Left cardiac atrium (tissue), 4 donors: ENCODE results near the gene MLEC. TPM values are rescaled to one million over a fixed set of nuclear protein-coding genes. Genes with fewer than 3 reads are reported as not detected.
A peak's percentile ranks its signal among the peaks of the same experiment; 100 is the strongest.

Experiments used
- ATAC-seq, 2 donors: fragments of 200-7000 bp; cut with Tn5 transposase; one replicate each; pipeline ENCODE4 v1.9.1; 2020; ENCODE audit warnings: mild to moderate bottlenecking in 2 of 2, moderate library complexity in 2 of 2
- DNase-seq: peaks from one replicate; pipeline ENCODE4 v3.0.0-alpha.2; 2020
- intact Hi-C, 2 donors: fragments of 100-400 bp; cut with DNase I; formaldehyde crosslinking; loops; one replicate each; pipeline versions ENCODE4 v1.14.1 to v1.15.1; 2022 to 2023
- long read RNA-seq: library from polyadenylated mRNA; unstranded; transcript quantifications from one replicate; pipeline ENCODE4 v2.0.0, GENCODE V29; 2021
- total RNA-seq, 2 donors: library from RNA; stranded (reverse); fragmentation: NEBNext Ultra II Directional; extraction: Animal tissue kit (Norgen Biotek cat#: 25700); gene quantifications; one replicate each; pipeline ENCODE4 v1.2.1, GENCODE V29; 2021
- donor health status: DM: no; HTN: yes; CAD: no.
- donor health status: DM: no; HTN: yes; CAD: no; lungs with severe emphysema.
- donor health status: DM: yes; HTN: yes; CAD: no.
- donor health status: Dilated cardiomyopathy.

MLEC gene
- total RNA-seq: 100 to 1,000 TPM; 166 to 173 TPM
- long read RNA-seq, partial matches to known transcripts: 0 of 94 reads
- long read RNA-seq, other reads (novel, unspliced or antisense): 94 of 94 reads

GRCh38 chr12:120686690-120687577 lies at the start of gene MLEC:
Gene MLEC, plus strand, starts transcription at chr12:120687149. Its CDS starts 148 bp downstream, at chr12:120687297.
- ATAC-seq: peak; percentile 93 to 96
- intact Hi-C loops: no loop called here
- DNase-seq: peak; percentile 99

- intact Hi-C loops: loop anchor here in 1 of 2 donors (10.0 kb wide), 1 partner anchor 335 kb away; the partner anchor contains the start of gene HNF1A
- peak; percentile 49 to 50 for ATAC-seq
- DNase-seq: no peak
Measured at GRCh38 chr12:120639771-120640721, 46.9 kb upstream of the MLEC start, which contains the start of gene CABP1. Gene CABP1, plus strand, starts transcription at chr12:120640626. Its CDS starts 60 bp downstream, at chr12:120640686.

- intact Hi-C loops: loop anchor here in 1 of 2 donors (10.0 kb wide), 1 partner anchor 334 kb away; the partner anchor contains the start of gene HNF1A
- peak; percentile 71 for DNase-seq
Measured at GRCh38 chr12:120640861-120641833, 45.8 kb upstream of the MLEC start.

GRCh38 chr12:120642121-120642520 lies 44.8 kb upstream of the MLEC start:
- intact Hi-C loops: loop anchor here in 1 of 2 donors (10.0 kb wide), 1 partner anchor 333 kb away; the partner anchor contains the start of gene HNF1A
- DNase-seq (no peak), ATAC-seq (no peak)

More at GRCh38 chr12:120640861-120641833, 45.8 kb upstream of the MLEC start:
- peak; percentile 93 to 95 for ATAC-seq

GRCh38 chr12:120642826-120643225 lies 44.1 kb upstream of the MLEC start:
- intact Hi-C loops: loop anchor here in 1 of 2 donors (10.0 kb wide), 1 partner anchor 332 kb away; the partner anchor contains the start of gene HNF1A
- ATAC-seq: no peak

GRCh38 chr12:120643574-120643973 lies 43.4 kb upstream of the MLEC start:
- DNase-seq (no peak), ATAC-seq (no peak)
- intact Hi-C loops: loop anchor here in 1 of 2 donors (10.0 kb wide), 1 partner anchor 331 kb away; the partner anchor contains the start of gene HNF1A

More at GRCh38 chr12:120642826-120643225, 44.1 kb upstream of the MLEC start:
- DNase-seq: no peak

GRCh38 chr12:120646044-120646443 lies 40.9 kb upstream of the MLEC start:
- ATAC-seq: no peak
- intact Hi-C loops: loop anchor here (2.0 to 10.0 kb wide), 5 partner anchors 64 to 329 kb away; partner anchors contain the start of genes HNF1A (in 1 of the 2) and POP5 (in 1 of the 2)
- no peak for DNase-seq

- no peak for DNase-seq
- ATAC-seq: no peak
- intact Hi-C loops: loop anchor here (2.0 to 10.0 kb wide), 5 partner anchors 65 to 327 kb away; partner anchors contain the start of genes HNF1A (in 1 of the 2) and POP5 (in 1 of the 2)
Measured at GRCh38 chr12:120647375-120647755, 39.6 kb upstream of the MLEC start.

GRCh38 chr12:120649442-120650232 lies 37.3 kb upstream of the MLEC start:
- no peak for DNase-seq
- intact Hi-C loops: loop anchor here (2.0 to 10.0 kb wide), 5 partner anchors 65 to 325 kb away; partner anchors contain the start of genes HNF1A (in 1 of the 2) and POP5 (in 1 of the 2)
- peak in 1 of 2 donors; percentile 25 for ATAC-seq

- intact Hi-C loops: no loop called here
- DNase-seq (no peak), ATAC-seq (no peak)
Measured at GRCh38 chr12:120650233-120650690, 36.7 kb upstream of the MLEC start.

GRCh38 chr12:120651821-120652220 lies 35.1 kb upstream of the MLEC start:
- ATAC-seq (no peak), DNase-seq (no peak)
- intact Hi-C loops: no loop called here

- intact Hi-C loops: no loop called here
- ATAC-seq (no peak), DNase-seq (no peak)
Measured at GRCh38 chr12:120652656-120653435, 34.1 kb upstream of the MLEC start.

- no peak for ATAC-seq
- intact Hi-C loops: no loop called here
- no peak for DNase-seq
Measured at GRCh38 chr12:120653611-120654010, 33.3 kb upstream of the MLEC start.

- DNase-seq: peak; percentile 47
- peak; percentile 83 to 85 for ATAC-seq
- intact Hi-C loops: no loop called here
Measured at GRCh38 chr12:120654656-120655055, 32.3 kb upstream of the MLEC start.

GRCh38 chr12:120656008-120656407 lies 30.9 kb upstream of the MLEC start:
- no peak for ATAC-seq
- intact Hi-C loops: no loop called here

More at GRCh38 chr12:120656008-120656407, 30.9 kb upstream of the MLEC start:
- DNase-seq: no peak
